ENCODE results near the gene HES4. TPM values are rescaled to one million over a fixed set of nuclear protein-coding genes. Genes with fewer than 3 reads are reported as not detected.

The HES4 gene
- total and polyA plus RNA-seq, 2 of the 13 experiments (the other 11 are each of a cell fraction or from before 2014, with no cell fraction given), result 8.8 to 10.6 TPM

DNA sequence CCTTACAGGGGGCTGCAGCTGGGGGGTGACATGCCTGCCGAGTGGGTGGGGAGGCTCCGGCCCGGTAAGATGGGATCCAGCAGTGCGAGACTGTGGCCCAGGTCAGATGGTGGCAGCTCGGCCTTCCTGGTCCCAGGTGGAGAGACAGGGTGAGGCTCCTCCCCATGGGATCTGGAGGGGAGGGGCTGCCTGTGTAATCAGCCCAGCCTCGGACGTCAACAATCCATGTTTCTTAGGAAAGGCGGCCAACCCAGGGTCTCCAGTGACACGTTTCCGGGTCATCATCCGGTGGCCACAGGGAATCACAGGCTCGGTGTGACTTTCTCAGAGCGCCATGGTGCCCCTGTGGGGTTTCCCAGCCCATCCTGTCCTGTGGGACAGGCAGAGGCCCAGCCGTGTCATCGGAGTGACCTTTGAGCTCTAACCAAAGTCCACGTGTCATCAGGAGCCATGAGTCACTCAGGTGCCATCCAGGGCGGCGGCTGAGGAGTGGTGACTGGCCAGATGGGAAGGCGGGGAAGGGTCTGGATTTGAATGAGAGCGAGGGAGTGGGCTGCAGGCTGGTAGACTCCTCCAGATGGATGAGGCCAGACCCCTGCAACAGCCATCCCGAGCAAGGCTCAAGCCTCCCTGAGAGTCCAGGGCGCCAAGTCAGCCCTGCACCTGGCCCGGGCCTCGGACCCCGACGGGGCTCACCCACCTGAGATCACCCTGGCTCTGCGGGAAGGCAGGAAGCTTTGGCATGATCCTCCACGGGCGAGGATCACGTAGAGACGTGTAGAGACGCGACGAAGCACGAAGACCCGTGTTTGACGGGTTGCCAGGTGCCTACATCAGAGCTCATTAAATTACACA, 6.6 kb upstream of the HES4 start (continued):
- peak; percentile 68; the same call in 1 of the 2 replicates for TF ChIP-seq HNRNPL (IDR thresholded peaks at IDR 0.05; ENCODE audit: low read depth, low read length)
- TF ChIP-seq, protein P1, sequence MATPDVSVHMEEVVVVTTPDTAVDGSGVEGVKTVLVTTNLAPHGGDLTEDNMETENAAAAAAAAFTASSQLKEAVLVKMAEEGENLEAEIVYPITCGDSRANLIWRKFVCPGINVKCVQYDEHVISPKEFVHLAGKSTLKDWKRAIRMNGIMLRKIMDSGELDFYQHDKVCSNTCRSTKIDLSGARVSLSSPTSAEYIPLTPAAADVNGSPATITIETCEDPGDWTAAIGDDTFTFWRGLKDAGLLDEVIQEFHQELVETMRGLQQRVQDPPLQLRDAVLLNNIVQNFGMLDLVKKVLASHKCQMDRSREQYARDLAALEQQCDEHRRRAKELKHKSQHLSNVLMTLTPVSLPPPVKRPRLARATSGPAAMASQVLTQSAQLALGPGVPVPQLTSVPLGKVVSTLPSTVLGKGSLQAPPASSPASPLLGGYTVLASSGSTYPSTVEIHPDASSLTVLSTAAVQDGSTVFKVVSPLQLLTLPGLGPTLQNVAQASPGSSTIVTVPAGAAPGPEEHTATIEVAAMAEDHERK (CRISPR knock-in tag; IDR thresholded peaks at IDR 0.05; ENCODE audit: low read depth), result no peak
- peak; percentile 57 for TF ChIP-seq ZNF629 (CRISPR knock-in tag; conservative IDR thresholded peaks at IDR 0.05)
- TF ChIP-seq MEIS2 (CRISPR knock-in tag; IDR thresholded peaks at IDR 0.05), result peak; percentile 91; the same call in 1 of the 2 replicates
- peak; percentile 76 for TF ChIP-seq ZNF329 (CRISPR knock-in tag; IDR thresholded peaks at IDR 0.05; ENCODE audit: low read depth)
- no peak for TF ChIP-seq ATRX (CRISPR knock-in tag; IDR thresholded peaks at IDR 0.05; ENCODE audit: borderline replicate concordance)
- peak; percentile 55 for TF ChIP-seq CBX1 (IDR thresholded peaks at IDR 0.05; ENCODE audit: low read depth)
- no peak for TF ChIP-seq NONO (IDR thresholded peaks at IDR 0.05)
- peak; percentile 93 for TF ChIP-seq NONO (CRISPR knock-in tag; conservative IDR thresholded peaks at IDR 0.05)
- TF ChIP-seq, protein P2, sequence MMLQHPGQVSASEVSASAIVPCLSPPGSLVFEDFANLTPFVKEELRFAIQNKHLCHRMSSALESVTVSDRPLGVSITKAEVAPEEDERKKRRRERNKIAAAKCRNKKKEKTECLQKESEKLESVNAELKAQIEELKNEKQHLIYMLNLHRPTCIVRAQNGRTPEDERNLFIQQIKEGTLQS (CRISPR knock-in tag; IDR thresholded peaks at IDR 0.05), result peak; percentile 98
- no peak; the same call in 1 of the 2 replicates for TF ChIP-seq ZNF564 (CRISPR knock-in tag; IDR thresholded peaks at IDR 0.05)
- TF ChIP-seq NKX3-1 (CRISPR knock-in tag; IDR thresholded peaks at IDR 0.05), result peak; percentile 82
- peak; percentile 92 for TF ChIP-seq CREM (IDR thresholded peaks at IDR 0.05)
- TF ChIP-seq CREM (CRISPR knock-in tag; IDR thresholded peaks at IDR 0.05), result no peak
- TF ChIP-seq, protein P3, sequence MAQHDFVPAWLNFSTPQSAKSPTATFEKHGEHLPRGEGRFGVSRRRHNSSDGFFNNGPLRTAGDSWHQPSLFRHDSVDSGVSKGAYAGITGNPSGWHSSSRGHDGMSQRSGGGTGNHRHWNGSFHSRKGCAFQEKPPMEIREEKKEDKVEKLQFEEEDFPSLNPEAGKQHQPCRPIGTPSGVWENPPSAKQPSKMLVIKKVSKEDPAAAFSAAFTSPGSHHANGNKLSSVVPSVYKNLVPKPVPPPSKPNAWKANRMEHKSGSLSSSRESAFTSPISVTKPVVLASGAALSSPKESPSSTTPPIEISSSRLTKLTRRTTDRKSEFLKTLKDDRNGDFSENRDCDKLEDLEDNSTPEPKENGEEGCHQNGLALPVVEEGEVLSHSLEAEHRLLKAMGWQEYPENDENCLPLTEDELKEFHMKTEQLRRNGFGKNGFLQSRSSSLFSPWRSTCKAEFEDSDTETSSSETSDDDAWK (CRISPR knock-in tag; IDR thresholded peaks at IDR 0.05), result no peak
- TF ChIP-seq ZNF768 (CRISPR knock-in tag; IDR thresholded peaks at IDR 0.05), result no peak
- TF ChIP-seq, protein P4, sequence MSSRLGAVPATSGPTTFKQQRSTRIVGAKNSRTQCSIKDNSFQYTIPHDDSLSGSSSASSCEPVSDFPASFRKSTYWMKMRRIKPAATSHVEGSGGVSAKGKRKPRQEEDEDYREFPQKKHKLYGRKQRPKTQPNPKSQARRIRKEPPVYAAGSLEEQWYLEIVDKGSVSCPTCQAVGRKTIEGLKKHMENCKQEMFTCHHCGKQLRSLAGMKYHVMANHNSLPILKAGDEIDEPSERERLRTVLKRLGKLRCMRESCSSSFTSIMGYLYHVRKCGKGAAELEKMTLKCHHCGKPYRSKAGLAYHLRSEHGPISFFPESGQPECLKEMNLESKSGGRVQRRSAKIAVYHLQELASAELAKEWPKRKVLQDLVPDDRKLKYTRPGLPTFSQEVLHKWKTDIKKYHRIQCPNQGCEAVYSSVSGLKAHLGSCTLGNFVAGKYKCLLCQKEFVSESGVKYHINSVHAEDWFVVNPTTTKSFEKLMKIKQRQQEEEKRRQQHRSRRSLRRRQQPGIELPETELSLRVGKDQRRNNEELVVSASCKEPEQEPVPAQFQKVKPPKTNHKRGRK (CRISPR knock-in tag; IDR thresholded peaks at IDR 0.05), result no peak
- TF ChIP-seq, protein P5, sequence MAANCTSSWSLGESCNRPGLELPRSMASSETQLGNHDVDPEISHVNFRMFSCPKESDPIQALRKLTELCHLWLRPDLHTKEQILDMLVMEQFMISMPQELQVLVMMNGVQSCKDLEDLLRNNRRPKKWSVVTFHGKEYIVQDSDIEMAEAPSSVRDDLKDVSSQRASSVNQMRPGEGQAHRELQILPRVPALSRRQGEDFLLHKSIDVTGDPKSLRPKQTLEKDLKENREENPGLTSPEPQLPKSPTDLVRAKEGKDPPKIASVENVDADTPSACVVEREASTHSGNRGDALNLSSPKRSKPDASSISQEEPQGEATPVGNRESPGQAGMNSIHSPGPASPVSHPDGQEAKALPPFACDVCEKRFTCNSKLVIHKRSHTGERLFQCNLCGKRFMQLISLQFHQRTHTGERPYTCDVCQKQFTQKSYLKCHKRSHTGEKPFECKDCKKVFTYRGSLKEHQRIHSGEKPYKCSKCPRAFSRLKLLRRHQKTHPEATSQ (CRISPR knock-in tag; IDR thresholded peaks at IDR 0.05; ENCODE audit: borderline replicate concordance), result peak; percentile 27; the same call in 1 of the 2 replicates
- TF ChIP-seq, protein P6, sequence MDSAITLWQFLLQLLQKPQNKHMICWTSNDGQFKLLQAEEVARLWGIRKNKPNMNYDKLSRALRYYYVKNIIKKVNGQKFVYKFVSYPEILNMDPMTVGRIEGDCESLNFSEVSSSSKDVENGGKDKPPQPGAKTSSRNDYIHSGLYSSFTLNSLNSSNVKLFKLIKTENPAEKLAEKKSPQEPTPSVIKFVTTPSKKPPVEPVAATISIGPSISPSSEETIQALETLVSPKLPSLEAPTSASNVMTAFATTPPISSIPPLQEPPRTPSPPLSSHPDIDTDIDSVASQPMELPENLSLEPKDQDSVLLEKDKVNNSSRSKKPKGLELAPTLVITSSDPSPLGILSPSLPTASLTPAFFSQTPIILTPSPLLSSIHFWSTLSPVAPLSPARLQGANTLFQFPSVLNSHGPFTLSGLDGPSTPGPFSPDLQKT (CRISPR knock-in tag; IDR thresholded peaks at IDR 0.05; ENCODE audit: borderline replicate concordance), result no peak

Data from HepG2 (cell line).